ENCODE measurements around the gene PRPSAP2.
"Not testable (repeated sequence)": the region's sequence is repeated elsewhere in the genome, so short reads cannot be mapped to it uniquely, and the experiment has no call there.

PRPSAP2 gene

DNA sequence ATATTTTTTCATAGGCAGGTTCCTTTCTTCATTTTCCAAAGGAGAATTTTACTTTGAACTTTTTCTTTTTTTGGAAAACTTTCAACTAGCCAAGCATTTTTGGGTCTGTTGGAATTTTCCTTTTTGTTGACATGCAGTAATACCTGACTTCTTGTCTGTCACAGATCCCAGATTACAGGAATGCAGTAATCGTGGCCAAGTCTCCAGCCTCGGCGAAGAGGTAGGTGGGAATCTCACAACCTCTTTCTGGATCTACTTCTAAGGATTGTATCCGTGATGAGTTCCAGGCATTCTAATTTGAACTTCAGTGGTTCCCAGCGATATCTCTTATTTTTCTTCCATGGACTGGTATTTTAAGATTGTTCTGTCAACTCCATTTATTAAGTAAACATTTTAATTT is 31.7 kb downstream of the PRPSAP2 start:
- no peak for DNase-seq

DNA sequence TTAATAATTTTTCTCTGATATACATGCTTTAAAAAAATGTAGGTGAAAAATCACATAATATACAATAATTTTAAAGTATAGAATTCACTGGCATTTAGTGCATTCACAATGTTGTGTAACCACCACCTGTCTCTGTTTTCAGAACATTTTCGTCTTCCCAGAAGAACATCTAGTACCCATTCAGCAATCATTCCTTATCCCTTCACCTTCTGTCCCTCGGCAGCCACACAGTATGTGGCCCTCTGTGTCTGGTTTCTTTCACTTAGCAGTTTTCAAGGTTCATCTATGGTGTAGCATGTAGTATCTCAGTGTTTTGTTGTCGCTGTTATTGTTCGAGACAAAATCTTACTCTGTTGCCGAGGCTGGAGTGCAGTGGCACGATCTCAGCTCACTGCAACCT is 33.6 kb downstream of the PRPSAP2 start:
- no peak for DNase-seq

DNA sequence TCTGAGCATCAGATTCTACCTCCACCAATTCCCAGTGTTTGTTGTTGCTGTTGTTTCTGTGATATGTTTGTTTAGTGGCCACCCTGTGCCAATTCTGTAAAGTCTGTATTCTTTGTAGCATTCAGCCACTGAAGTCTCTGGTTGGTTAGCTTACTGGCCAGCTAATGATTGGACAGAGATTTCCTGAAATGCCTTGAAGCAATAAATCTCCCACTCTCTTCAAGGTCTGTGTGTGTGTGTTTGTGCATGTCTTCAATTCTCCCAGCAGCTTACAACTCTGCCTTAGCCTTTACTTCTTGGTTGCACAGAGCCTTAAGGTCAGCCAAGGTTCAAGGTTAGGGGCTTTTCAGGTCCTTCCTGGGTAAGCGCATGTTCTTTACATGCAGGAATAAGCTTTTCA is 38.2 kb downstream of the PRPSAP2 start:
- DNase-seq = no peak

DNA sequence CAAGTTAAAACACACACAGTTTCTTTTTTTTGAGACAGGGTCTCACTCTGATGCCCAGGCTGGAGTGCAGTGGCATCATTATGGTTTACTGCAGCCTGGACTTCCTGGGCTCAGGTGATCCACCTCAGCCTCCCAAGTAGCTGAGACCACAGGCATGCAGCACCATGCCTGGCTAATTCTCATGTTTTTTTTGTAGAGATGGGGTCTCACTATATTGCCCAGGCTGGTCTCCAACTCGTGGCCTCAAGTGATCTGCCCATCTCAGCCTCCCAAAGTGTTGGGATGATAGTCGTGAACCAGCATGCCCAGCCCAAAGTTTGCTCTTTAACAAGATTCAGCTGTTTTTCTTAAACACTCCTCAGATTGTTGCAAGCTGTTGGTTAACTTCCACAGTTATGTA is 39.0 kb downstream of the PRPSAP2 start:
- no peak for DNase-seq

DNA sequence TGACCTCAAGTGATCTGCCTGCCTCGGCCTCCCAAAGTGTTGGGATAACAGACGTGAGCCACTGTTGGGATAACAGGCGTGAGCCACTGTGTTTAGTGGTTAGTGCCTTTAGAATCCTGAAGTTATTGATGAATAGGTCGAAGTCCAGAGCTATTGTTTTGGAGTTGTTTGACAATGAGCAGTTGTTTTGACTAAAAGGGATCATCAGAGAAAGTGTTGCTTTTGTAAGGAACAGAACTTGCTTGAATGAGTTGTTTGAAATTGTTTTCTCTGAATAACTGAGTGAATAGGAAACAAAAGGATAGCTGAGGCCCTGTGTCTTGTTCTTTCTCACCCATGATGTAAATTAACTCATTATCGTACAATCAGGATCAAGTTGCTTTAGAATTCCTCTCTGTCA is 46.6 kb downstream of the PRPSAP2 start:
- no peak for DNase-seq

DNA sequence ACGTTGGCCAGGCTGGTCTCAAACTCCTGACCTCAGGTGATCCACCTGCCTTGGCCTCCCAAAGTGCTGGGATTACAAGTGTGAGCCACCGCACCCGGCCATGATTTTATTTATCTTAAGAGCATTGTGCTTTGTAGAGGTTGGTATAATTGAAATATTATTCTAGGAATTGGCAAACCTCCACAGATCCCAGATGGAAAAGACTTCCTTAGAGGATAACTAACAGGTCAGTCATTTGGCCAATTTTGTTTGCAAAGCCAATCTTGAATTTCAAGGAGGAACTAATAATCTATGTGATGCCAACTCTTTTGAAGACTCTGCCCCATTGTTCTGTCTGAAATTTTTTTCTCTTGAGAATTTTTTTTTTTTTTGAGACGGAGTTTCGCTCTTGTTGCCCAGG is 47.3 kb downstream of the PRPSAP2 start:
- no peak for DNase-seq

DNA sequence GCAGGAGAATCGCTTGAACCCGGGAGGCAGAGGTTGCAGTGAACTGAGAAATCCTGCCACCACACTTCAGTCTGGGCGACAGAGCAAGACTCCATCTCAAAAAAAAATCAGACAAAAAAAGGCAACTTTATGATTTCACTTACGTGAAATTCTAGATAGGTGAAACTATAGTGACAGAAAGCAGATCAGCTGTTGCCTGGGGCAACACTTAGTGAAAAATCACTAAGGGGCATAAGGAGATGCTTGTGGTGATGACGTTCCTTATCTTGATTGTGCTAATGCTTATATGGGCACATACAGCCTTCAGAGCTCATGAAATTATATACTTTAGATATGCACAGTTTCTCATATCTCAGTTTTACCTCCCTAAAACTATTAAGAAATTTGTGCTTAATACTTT is 52.4 kb downstream of the PRPSAP2 start:
- DNase-seq = no peak

DNA sequence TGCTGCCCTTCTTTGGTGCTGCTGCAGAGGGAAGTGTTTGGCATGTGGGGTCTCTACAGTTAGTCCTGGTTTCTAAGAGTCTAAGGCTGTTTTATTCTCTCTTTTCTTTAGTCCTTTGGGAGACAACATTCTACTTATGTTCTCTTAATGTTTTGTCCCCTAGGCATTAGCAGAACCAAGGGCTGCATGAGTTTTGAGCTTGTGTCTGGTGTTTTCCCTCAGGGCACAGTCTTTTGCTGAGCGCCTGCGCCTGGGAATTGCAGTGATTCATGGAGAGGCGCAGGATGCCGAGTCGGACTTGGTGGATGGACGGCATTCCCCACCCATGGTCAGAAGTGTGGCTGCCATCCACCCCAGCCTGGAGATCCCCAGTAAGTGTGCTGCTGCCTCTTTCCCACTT is 53.0 kb downstream of the PRPSAP2 start:
- no peak for DNase-seq

DNA sequence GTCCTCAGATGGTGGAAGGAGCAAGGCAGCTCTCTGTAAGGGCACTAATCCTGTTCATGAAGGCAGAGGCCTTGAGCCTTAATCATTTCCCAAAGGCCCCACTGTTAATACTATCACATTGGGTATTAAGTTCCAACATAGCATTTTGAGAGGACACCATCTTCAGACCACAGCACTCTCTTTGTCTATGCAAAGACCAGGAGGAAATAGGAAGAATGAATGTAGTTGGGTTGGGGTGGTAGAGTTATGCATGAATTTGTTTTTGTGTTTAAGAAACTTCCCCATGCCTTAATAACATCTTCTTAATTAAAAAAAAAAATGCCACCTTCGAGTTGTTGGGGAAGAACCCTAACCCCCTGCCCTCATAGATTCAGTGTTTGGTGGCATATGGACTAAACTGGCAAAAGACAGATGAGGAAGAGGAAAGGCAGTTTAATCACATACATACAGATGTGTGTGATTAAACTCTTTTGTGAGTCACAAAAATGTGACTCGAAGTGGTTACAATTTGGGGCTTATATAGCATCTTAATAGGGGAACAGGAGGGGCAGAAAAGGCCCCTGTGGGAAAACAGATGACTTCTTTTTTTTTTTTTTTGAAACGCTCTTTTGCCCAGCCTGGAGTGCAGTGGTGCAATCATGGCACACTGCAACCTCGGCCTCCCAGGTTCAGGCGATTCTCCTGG is 59.0 kb downstream of the PRPSAP2 start:
- no peak for DNase-seq

DNA sequence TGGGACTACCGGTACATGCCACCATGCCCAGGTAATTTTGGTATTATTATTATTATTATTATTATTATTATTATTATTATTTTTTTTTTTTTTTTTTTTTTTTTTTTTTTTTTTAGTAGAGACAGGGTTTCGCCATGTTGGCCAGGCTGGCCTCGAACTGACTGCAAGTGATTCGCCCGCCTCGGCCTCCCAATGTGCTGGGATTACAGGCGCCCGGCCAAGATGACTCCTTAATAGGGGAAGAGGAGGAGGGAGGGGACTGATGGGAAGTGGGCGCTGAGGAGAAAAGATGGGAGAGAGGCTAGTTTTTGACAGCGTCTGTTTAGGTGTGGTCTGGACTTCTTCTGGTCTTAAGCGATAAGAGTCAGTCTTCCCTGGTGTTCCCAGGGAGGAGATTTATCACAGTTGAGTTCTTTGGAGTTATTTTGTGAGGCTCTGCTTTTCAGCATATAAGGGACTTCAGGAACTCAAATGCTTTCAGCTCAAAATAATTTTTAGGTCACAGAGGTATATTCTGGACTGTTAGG is 59.6 kb downstream of the PRPSAP2 start:
- no peak for DNase-seq

DNA sequence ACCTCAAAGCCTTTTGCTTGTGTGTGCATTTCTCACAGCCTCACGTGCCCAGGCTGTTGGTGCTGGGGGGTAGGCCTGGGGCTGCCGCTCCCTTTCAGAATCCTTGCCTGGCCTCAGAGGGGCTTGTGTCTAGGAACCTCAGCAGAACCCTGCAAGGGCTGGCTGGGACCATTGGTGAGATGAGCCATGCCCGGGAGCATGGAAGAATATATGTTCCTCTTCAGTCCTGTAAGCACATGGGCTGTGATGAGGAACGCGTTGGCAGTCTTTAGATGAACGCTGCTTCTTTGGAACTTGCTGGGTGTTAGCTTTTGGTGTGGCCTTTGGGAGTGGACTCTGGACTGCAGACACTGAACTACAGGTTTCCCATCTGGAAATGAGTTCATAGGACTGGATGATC is 62.0 kb downstream of the PRPSAP2 start:
- DNase-seq = no peak

DNA sequence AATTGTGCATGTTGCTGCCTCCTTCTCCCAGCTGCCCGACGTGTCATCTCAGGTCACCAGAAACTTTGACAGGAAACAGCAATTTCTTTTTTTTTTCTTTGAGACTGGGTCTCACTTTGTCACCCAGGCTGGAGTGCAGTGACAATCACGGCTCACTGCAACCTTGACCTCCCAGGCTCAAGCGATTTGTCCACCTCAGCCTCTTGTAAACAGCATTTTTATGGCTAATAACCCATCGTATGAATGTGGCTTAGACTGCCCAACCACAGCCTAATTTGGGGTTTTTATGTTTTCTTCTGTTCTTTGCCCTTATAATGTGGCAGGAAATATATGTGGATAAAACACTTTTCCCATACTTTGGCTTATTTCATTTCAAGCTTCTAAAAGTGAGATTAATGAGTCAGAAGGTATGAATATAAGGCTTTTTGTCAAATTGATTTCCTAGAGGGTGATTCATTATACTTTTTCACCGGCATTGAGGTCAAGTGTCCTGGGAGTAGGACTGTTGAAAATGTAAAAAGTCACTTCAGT is 63.0 kb downstream of the PRPSAP2 start:
- DNase-seq = no peak

DNA sequence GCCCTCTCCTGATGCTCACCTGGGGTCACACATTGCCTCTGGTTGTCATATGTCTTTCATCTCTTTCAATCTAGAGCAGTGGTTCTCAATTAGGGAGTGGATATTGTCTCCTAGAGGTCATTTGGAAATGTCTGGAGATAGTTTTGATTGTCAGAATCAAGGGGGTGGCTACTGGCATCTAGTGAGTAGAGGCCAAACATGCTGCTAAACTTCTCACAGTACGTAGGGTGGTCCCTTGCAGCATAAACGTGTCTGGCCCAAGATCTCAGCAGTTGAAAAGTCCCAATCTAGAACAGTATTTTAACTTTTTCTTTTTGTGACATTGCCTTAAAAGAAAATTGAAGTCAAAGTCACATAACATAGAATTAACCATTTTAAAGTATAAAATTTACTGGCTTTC is 63.6 kb downstream of the PRPSAP2 start:
- no peak for DNase-seq

DNA sequence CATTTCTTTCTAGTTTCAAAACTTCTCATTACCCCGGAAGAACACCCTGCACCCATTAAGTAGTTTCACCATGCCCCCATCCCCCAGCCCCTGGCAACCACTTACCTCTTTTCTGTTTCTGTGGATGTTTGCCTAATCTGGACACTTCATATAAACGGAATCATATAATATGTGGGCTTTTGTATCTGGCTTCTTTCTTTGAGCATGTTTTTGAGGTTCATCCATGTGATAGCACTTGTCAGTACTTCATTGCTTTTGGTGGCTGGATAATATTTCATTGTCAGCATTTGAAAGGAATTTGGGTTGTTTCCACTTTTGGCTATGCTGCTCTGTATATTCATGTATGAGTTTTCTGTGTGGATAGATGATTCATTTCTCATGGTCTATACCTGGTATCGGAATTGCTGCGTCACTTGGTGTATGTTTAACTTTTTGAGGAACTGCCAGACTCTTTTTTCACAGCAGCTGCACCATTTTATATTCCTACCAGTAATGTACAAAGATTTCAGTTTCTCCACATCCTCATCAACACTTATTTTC is 64.1 kb downstream of the PRPSAP2 start:
- DNase-seq = no peak

DNA sequence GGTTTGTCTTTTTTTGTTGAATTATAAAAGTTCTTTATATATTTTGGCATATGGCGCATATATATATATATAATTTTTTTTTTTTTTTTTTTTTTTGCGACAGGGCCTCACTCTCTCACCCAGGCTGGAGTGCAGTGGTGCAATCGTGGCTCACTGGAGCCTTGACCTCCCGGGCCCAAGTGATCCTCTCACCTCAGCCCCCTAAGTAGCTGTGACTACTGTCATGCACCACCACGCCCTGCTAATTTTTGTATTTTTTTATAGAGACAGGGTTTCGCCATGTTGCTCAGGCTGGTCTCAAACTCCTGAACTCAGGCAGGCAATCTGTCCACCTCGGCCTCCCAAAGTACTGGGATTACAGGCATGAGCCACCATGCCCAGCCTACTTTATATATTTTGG is 64.7 kb downstream of the PRPSAP2 start:
- not testable (repeated sequence) for DNase-seq

DNA sequence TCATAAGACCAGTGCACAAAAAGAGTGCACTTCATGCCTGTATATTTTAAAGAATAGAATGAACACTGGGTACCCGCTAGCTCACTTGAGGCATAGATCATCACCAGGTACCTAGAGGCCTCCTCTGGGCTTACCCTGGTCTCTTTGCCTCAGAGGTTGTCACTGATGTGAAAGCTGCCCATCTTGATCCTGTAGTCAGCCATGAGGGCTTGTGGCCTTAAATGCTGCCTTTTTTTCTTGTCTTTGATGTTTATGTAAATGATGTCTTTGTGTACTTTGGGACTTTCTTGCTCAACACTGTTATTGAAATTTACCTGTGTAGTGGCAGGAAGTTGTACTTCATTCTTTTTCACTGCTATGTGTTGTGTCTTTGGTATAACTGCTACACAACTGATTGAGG is 67.3 kb downstream of the PRPSAP2 start:
- no peak for DNase-seq

DNA sequence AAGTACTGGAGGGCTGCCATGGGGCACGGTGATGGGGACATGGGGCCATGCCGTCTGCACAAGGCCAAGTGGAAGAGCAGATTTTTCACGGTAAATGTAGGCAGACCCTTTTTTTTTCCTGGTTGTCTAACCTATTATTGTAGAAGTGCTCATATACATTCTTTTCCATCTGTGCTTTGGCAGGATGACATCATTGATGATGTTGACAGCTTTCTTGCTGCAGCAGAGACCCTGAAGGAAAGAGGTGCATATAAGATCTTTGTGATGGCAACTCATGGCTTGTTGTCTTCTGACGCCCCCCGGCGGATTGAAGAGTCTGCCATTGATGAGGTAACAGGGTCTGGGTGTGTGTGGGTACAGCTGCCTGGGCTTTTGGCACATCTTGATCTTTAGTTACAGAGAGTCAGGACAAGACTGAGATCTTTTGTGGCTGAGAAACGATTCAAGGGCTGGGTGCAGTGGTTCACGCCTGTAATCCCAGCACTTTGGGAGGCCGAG is 70.7 kb downstream of the PRPSAP2 start:
- no peak for DNase-seq

DNA sequence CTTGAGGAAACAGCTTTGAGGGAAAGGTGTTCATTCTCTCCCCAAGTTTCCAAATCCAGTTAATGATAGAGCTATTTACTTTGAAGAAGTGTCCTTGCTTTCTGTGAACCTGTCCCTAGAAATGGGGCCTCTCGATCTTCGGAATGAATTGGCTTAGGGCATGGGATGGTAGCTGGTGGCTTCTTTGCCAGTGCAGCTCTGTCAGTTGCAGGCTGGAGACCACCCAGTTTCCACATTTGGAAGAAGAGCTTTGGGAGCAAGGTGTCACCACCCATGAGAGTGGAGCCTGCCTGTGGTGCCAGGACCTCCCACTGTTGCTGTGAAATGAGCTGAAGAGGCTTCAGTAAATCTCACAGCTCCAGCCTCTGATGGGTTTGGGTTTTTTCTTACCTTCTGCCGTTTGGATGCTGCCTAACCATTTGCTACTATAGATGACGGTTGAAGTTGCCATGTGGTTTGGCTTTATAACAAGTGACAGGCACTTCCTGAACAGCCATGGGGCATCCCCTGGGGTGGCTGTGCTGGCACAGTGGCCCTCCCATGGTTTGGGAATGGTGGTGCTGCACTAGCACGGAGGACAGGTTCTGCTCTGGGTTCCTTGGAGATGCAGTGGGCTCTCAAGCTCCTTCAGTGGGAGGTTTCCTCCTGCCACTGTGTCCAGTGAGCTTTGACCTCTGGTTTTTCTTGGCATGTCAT is 74.6 kb downstream of the PRPSAP2 start:
- no peak for DNase-seq

DNA sequence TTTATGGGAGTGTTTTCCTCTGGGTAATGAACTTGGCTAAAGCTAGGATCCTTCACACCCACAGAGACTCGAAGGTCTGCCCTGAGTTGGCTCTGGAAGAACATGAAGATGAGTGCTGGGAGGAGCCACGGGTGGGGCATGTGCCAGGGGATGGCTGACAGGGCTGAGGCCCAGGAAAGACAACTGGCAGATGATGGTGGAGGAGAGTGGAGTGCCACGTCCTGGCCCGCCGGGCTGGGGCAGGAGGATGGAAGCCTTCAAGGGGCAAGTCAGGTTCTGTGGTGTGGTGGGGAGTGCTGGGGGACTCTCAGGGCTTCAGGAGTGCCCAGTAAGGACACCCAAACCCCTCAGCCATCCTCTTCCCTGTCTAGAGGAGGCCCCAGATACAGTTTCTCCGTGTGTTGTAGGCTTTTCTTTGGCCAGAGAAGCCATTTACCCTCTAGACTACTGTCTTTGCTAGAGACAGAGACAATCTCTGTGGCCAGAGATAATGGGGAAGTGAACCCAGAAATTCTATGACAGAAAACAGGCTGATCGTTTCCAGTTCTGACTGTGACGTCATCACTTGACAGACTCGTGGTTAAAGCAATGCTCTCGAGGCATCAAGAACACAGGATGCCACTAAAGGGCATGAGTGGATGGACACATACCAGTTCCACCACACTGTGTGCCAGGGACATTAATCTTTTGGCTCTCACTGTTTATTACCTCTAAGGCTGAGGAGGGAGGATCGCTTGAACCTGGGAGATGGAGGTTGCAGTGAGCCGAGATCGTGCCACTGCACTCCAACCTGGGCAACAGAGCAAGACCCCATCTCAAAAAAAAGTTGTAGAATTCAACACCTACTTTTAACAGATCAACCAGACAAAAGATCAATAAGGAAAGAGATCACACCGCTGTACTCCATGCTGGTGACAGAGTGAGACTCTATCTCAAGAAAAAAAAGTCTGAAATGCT is 75.4 kb downstream of the PRPSAP2 start:
- DNase-seq = no peak

DNA sequence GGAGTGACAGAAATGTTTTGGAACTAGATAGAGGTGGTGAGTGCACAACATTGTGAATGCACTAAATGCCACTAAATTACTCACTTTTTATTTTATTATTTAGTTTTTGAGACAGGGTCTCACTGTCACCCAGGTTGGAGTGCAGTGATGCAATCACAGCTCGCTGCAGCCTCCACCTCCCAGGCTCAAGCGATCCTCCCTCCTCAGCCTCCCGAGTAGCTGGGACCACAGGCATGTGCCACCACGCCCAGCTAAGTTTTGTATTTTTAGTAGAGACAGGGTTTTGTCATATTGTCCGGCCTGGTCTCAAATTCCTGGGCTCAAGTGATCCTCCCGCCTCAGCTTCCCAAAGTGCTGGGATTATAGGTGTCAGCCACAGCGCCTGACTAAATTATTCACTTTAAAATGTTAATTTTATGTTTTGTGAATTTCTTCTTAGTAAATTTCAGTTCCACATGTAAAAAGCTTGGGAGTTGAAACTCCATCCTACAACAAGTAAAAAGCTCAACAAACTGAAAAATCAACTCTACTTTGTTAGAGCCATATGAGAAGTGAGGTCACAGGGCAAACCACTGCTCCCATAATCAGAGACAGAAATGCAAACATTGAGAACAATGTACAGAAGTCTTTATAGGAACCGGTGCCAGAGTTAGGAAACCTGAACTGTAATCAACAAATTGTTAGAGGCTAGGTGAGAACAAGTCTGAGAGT is 80.2 kb downstream of the PRPSAP2 start:
- DNase-seq = no peak

DNA sequence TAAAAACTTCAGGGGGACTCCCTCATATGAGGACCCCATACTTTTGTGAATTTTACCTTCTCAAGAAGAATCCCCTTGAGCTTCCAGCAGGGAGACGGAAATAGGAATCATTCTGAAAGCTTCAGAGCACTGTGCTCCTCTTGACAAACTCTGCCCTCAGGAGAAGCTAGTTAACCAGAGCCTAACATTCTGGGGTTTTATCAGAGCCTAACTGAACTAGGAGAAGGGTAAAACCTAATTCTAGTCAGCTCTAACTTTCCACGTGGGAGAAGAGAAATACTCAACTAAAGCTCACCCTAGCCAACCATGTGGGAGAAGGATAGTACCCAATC is 80.7 kb downstream of the PRPSAP2 start:
- no peak for DNase-seq

DNA sequence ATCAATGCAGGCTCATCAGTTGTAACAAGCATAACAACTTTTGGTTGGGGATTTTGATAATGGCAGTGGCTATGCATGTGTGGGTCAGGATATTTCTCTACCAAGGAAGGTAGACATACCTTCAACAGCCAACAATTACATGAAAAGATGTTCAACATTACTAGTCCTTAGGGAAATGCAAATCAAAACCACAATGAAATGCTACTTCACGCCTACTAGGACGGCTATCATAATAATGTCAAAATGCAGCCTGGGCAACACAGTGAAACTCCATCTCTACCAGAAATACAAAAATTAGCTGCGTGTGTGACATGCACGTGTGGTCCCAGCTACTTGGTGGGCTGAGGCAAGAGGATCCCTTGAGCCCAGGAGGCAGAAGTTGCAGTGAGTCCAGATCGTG is 86.7 kb downstream of the PRPSAP2 start:
- DNase-seq = no peak

Measured in NCI-H2171 treated with DMSO at 0.1 percent for 48 hours (cell line).